ENCODE data around the gene OR2V2. TPM values are rescaled to one million over a fixed set of nuclear protein-coding genes. Genes with fewer than 3 reads are reported as not detected.

Gene OR2V2
- total RNA-seq, 1 experiment from 2014 or later: not detected

GRCh38 chr5:181200816-181201215 is 53.4 kb downstream of the OR2V2 start:
- intact Hi-C loops (cut with micrococcal nuclease; ENCODE audit: unreplicated experiment): no loop called here
- no TSS peak for BruUV-seq (replicated peaks)
- Histone ChIP-seq H3K4me3 (ENCODE audit: low read depth, low read length, poor library complexity, severe bottlenecking) (no peak overlapping the region), H3K4me1 (ENCODE audit: insufficient read depth, low read length, poor library complexity, severe bottlenecking) (peaks cover 6% of the 10 kb centered on the region), H3K36me3 (ENCODE audit: insufficient read depth, low read length, poor library complexity, severe bottlenecking) (no peaks in the 10 kb centered on the region), H3K27ac (ENCODE audit: low read depth, low read length, poor library complexity, severe bottlenecking) (no peak overlapping the region), H3K9me3 (ENCODE audit: low read depth, low read length, poor library complexity, severe bottlenecking) (no peaks in the 10 kb centered on the region), H3K27me3 (replicated peaks; ENCODE audit: insufficient read depth, low read depth, low read length, poor library complexity) (no peaks in the 10 kb centered on the region)
- no peak for DNase-seq (ENCODE audit: low spot score)
- POLR2A ChIA-PET (ENCODE audit: low non-redundant PET): interaction anchor here (0.7 kb wide), 1 partner anchor 35 kb away, joined by 3 read pairs; no protein-coding TSS in a partner anchor
- TF ChIP-seq EZH2 (IDR thresholded peaks at IDR 0.05; ENCODE audit: borderline replicate concordance, low read depth, low read length, poor library complexity, severe bottlenecking): no peak
- no peak for TF ChIP-seq CTCF (conservative IDR thresholded peaks at IDR 0.05; ENCODE audit: low read depth, low read length)
- CTCF ChIA-PET: no interaction called here

GRCh38 chr5:181203093-181203711 is 55.8 kb downstream of the OR2V2 start:
- Histone ChIP-seq H3K27ac (ENCODE audit: low read depth, low read length, poor library complexity, severe bottlenecking) (no peak overlapping the region), H3K4me3 (ENCODE audit: low read depth, low read length, poor library complexity, severe bottlenecking) (no peak overlapping the region), H3K36me3 (ENCODE audit: insufficient read depth, low read length, poor library complexity, severe bottlenecking) (no peaks in the 10 kb centered on the region), H3K27me3 (replicated peaks; ENCODE audit: insufficient read depth, low read depth, low read length, poor library complexity) (no peaks in the 10 kb centered on the region), H3K4me1 (ENCODE audit: insufficient read depth, low read length, poor library complexity, severe bottlenecking) (peaks cover 6% of the 10 kb centered on the region), H3K9me3 (ENCODE audit: low read depth, low read length, poor library complexity, severe bottlenecking) (no peaks in the 10 kb centered on the region)
- ChIA-PET CTCF (no interaction called here), POLR2A (ENCODE audit: low non-redundant PET) (no interaction called here)
- TF ChIP-seq EZH2 (IDR thresholded peaks at IDR 0.05; ENCODE audit: borderline replicate concordance, low read depth, low read length, poor library complexity, severe bottlenecking) (no peak), CTCF (conservative IDR thresholded peaks at IDR 0.05; ENCODE audit: low read depth, low read length) (no peak)
- BruUV-seq (replicated peaks): no TSS peak
- no peak for DNase-seq (ENCODE audit: low spot score)
- intact Hi-C loops (cut with micrococcal nuclease; ENCODE audit: unreplicated experiment): no loop called here

DNA sequence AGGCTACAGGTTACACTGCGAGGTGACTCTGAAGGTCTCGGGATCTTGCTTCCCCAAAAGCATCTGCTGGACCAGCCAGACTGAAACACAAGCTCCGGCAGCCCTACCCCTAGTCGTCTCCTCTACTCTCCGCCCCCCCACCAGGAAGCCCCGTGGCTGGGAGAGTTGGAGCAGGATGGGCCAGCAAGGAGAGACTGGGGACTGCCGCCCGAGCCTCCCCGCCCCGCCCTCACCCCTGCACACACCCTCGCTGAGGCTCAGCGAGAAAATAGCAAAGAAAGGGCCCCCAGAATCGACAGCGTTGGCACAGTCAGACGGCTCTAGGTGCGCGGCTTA is 56.4 kb downstream of the OR2V2 start:
- CTCF ChIA-PET: no interaction called here
- TF ChIP-seq CTCF (conservative IDR thresholded peaks at IDR 0.05; ENCODE audit: low read depth, low read length): no peak
- no peak for TF ChIP-seq EZH2 (IDR thresholded peaks at IDR 0.05; ENCODE audit: borderline replicate concordance, low read depth, low read length, poor library complexity, severe bottlenecking)
- Histone ChIP-seq H3K27me3 (replicated peaks; ENCODE audit: insufficient read depth, low read depth, low read length, poor library complexity) (no peaks in the 10 kb centered on the region), H3K27ac (ENCODE audit: low read depth, low read length, poor library complexity, severe bottlenecking) (no peak overlapping the region), H3K4me1 (ENCODE audit: insufficient read depth, low read length, poor library complexity, severe bottlenecking) (peaks cover 6% of the 10 kb centered on the region), H3K9me3 (ENCODE audit: low read depth, low read length, poor library complexity, severe bottlenecking) (no peaks in the 10 kb centered on the region), H3K4me3 (ENCODE audit: low read depth, low read length, poor library complexity, severe bottlenecking) (peak overlapping the region; percentile 72), H3K36me3 (ENCODE audit: insufficient read depth, low read length, poor library complexity, severe bottlenecking) (no peaks in the 10 kb centered on the region)
- POLR2A ChIA-PET (ENCODE audit: low non-redundant PET): no interaction called here
- peak; percentile 29 for DNase-seq (ENCODE audit: low spot score)
- no TSS peak for BruUV-seq (replicated peaks)
- intact Hi-C loops (cut with micrococcal nuclease; ENCODE audit: unreplicated experiment): no loop called here
